ENCODE data around the gene MYH6.

DNA sequence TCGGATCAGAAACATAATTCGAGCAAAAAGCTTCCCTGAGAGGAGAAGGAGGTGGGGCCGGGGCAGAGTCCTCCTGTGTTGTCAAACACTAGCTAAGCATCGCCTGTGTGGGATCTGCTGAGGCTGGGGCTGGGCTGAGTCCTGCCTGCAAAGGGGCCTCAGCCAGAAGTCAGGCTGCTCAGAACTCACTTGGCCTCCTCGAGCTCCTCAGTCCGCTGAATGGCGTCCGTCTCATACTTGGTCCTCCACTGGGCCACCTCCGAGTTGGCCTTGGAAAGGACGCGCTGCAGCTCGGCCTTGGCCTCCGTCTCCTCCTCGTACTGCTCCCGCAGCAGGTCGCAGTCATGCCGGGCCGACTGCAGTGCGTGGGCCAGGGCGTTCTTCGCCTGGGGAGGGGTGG, 9.9 kb upstream of the MYH6 start:
- TF ChIP-seq CTCF (IDR thresholded peaks at IDR 0.05; ENCODE audit: insufficient read depth, low read depth, low read length) (no peak), EZH2 (IDR thresholded peaks at IDR 0.05; ENCODE audit: insufficient read depth, low read length) (no peak)
